Lung microvascular endothelial cell (primary cell): ENCODE results near the gene IFI44. TPM values are rescaled to one million over a fixed set of nuclear protein-coding genes. Genes with fewer than 3 reads are reported as not detected.

Source experiments
- DNase-seq, 2 donors: peaks; one replicate each; pipeline versions ENCODE4 v3.0.0 to v3.0.0-alpha.2; 2010; ENCODE audit warnings: low read depth in 2 of 2
- total RNA-seq: library from RNA; depleted of rRNA; stranded (reverse); fragments of >200 nt; gene quantifications from 2 replicates; pipeline ENCODE4 v1.2.1, GENCODE V29; 2014

Gene IFI44
- total RNA-seq, 1 donor from 2014 or later = 3.2 TPM

- no peak for DNase-seq
Measured at GRCh38 chr1:78702426-78702825, 52.8 kb downstream of the IFI44 start.

- DNase-seq = no peak
Measured at GRCh38 chr1:78703806-78704205, 54.2 kb downstream of the IFI44 start.

DNA sequence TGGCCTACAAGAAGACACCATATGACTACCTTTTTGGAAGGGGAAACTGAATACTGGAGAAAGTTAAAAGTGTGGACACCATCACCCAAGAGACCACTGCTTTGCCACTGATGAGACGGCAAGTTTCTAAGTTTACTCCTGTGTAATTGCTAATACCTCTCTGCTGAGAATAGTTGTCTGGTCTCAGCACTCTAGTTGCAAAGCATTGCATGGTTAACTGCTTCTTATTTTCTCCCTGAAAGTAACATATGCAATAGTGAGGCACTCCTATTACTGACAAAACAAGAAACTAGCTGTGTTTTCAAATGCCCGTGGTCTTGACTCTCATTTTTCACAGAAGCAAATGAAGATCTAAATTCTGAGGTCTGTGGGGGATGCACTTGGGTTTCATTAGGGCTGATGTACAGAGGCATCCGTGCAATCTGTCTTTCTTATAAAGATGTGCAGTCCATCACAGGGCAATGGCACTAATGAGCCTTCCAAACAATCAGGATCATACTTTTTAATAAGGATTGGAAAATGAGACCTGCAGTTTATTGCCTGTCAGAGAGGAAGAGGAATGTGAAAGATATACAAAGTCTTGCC is 62.9 kb downstream of the IFI44 start:
- DNase-seq = no peak

DNA sequence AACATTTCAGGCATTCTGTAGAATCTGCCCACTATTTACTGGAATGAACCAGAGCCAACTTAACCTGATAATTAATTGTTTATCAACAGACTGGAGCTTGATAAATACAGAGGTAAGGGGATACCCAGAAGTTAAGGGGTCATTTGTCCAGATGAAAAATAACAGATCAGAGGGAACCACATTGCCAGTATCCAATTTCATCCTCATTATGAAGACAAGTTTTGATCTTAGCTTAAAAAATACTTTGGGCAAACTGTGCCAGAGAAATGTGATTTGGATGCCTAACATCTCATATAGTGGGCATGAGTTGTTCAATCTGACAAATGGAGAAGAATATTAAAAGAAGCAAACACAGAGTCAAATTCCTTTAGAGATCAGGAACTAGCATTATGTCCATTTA is 63.7 kb downstream of the IFI44 start:
- no peak for DNase-seq

Other genes starting within 250 kb of the IFI44 start
- gene PTGFR, start 158.9 kb upstream of the IFI44 start, total RNA-seq = under 0.01 and 0.22 TPM in 2 replicates
- gene IFI44L, start 29.4 kb upstream of the IFI44 start, total RNA-seq = under 0.01 and 0.44 TPM in 2 replicates